Measurements from ENCODE around the gene RPS6KC1.
"Not testable (repeated sequence)": the region's sequence is repeated elsewhere in the genome, so short reads cannot be mapped to it uniquely, and the experiment has no call there.

Gene RPS6KC1

DNA sequence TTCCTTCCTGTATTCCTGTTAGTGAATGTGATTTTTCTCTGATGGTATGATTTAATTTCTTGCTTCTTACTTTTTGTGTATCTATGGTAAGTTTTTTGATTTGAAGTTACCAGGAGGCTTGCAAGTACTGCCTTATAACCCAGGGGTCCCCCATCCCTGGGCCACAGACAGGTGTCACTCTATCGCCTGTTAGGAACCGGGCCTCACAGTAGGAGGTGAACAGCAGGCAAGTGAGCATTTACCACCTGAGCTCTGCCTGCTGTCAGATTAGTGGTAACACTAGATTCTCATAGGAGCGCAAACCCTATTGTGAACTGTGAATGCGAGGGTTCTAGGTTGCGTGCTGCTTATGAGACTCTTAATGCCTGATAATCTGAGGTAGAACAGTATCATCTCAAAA lies 143.3 kb downstream of the RPS6KC1 start:
- 92 to 98% methylated on average over 3 to 4 of the region's 5 CpGs for WGBS, 2 experiments (ENCODE audit: insufficient coverage in 2 of 2)

DNA sequence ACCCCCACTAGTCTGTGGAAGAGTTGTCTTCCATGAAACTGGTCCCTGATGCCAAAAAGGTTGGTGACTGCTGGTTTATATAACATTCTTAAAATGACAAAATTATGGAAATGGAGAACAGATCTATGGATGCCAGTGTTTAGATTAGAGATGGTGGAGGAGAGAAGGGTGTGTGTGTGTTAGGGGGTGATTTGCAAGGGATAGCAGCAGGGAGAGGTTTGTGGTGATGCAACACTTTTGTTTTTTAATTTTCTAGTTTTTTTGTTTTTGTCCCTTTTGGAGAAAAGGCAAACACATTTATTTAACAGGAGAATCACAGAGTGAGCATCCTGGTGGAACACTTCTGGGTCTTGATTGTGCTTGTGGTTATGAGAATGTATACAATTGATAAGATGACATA lies 143.8 kb downstream of the RPS6KC1 start:
- Histone ChIP-seq H3K4me1 (ENCODE audit: control insufficient read depth, insufficient read depth, low read length, poor library complexity, severe bottlenecking) (no peaks in the 10 kb centered on the region), H3K9me3 (ENCODE audit: control insufficient read depth, low read length) (peaks cover 4% of the 10 kb centered on the region), H3K4me3 (ENCODE audit: extremely low read depth, insufficient read depth, low read length, poor library complexity, severe bottlenecking) (no peak overlapping the region), H3K27ac (ENCODE audit: low read depth, low read length, severe bottlenecking) (no peak overlapping the region), H3K36me3 (ENCODE audit: control insufficient read depth, insufficient read depth, low read length) (peaks cover 5% of the 10 kb centered on the region)

More for the DNA sequence above, 143.3 kb downstream of the RPS6KC1 start:
- Histone ChIP-seq H3K4me3 (ENCODE audit: extremely low read depth, insufficient read depth, low read length, poor library complexity, severe bottlenecking) (no peak overlapping the region), H3K9me3 (ENCODE audit: control insufficient read depth, low read length) (peaks cover 4% of the 10 kb centered on the region), H3K27ac (ENCODE audit: low read depth, low read length, severe bottlenecking) (no peak overlapping the region), H3K36me3 (ENCODE audit: control insufficient read depth, insufficient read depth, low read length) (peaks cover 5% of the 10 kb centered on the region), H3K4me1 (ENCODE audit: control insufficient read depth, insufficient read depth, low read length, poor library complexity, severe bottlenecking) (no peaks in the 10 kb centered on the region)

DNA sequence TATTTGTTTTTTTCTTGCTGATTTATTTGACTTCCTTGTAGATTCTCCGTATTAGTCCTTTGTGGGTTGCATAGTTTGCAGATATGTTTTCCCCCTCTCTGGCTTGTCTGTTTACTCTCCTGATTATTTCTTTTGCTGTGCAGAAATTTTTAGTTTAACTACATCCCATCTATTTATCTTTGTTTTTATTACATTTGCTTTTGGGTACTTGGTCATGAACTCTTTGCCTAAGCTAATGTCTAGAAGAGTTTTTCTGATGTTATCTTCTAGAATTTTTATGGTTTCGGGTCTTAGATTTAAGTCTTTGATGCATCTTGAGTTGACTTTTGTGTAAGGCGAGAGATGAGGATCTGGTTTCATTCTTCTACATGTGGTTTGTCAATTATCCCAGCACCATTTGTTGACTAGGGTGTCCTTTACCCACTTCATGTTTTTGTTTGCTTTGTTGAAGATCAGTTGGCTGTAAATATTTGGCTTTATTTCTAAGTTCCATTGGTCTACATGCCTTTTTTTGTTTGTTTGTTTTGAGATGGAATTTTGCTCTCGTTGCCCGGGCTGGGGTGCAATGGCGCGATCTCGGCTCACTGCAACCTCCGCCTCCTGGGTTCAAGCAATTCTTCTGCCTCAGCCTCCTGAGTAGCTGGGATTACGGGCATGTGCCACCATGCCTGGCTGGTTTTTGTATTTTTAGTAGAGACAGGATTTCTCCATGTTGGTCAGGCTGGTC lies 145.4 kb downstream of the RPS6KC1 start:
- 96 to 100% methylated on average over 4 to 8 of the region's 10 CpGs for WGBS, 2 experiments (ENCODE audit: insufficient coverage in 2 of 2)
- H3K9me3 ChIP-seq (ENCODE audit: control insufficient read depth, low read length); H3K4me3 ChIP-seq (ENCODE audit: extremely low read depth, insufficient read depth, low read length, poor library complexity, severe bottlenecking); H3K36me3 ChIP-seq (ENCODE audit: control insufficient read depth, insufficient read depth, low read length); H3K27ac ChIP-seq (ENCODE audit: low read depth, low read length, severe bottlenecking); H3K4me1 ChIP-seq (ENCODE audit: control insufficient read depth, insufficient read depth, low read length, poor library complexity, severe bottlenecking): not testable (repeated sequence)

DNA sequence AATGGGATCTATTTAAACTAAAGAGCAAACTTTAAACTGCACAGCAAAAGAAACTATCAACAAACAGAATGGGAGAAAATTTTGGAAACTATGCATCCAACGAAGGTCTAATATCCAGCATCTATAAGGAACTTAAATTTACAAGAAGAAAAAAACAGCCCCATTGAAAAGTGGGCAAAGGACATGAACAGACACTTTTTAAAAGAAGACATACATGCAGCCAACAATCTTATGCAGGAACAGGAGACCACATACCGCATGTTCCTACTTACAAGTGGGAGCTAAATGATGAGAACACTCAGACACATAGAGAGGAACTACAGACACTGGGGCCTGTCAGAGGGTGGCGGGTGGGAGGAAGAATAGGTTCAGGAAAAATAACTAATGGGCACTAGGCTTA lies 149.6 kb downstream of the RPS6KC1 start:
- Histone ChIP-seq H3K36me3 (ENCODE audit: control insufficient read depth, insufficient read depth, low read length) (peaks cover 5% of the 10 kb centered on the region), H3K9me3 (ENCODE audit: control insufficient read depth, low read length) (no peaks in the 10 kb centered on the region), H3K4me3 (ENCODE audit: extremely low read depth, insufficient read depth, low read length, poor library complexity, severe bottlenecking) (no peak overlapping the region), H3K27ac (ENCODE audit: low read depth, low read length, severe bottlenecking) (no peak overlapping the region), H3K4me1 (ENCODE audit: control insufficient read depth, insufficient read depth, low read length, poor library complexity, severe bottlenecking) (no peaks in the 10 kb centered on the region)
- WGBS, 2 experiments (ENCODE audit: insufficient coverage in 2 of 2): 75% methylated on average over 1 of the region's 3 CpGs; no CpG with 5 or more reads in 1 of the 2 experiments

DNA sequence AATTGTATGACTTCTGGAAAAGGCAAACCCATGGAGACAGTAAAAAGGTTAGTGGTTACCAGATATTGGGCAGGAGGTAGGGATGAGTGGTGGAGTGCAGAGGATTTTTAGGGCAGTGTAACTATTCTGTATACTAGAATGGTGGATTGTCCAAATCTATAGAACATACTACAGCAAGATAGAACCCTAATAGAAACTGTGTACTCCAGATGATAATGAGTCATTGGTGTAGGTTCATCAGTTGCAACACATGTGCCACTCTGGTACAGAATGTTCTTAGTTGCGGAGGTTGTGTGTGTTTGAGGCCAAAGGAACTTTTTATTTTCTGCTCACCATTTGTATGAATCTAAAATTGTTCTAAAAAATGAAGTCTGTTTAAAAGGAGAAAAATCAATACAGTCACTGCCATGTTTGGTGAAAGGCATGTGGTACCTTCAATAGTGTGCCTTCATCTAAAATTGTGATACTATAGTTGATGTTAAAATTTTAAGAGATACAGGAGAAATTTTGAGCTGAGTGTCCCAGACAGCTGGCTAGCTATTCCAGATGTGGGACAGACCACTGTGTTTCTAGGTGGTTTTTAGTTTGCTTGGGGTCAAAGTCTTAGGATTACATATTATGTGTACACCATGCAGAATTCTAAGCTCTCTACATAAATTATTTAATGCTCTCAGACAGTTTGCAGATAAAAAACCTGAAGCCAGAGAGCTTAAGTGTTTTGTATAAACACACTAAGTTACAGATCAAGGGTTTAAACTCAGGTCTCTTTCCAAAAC lies 150.5 kb downstream of the RPS6KC1 start:
- H3K36me3 ChIP-seq (ENCODE audit: control insufficient read depth, insufficient read depth, low read length): peaks cover 5% of the 10 kb centered on the region
- 100% methylated on average over 1 of the region's 1 CpG; no CpG with 5 or more reads in 1 of the 2 experiments for WGBS, 2 experiments (ENCODE audit: insufficient coverage in 2 of 2)
- H3K4me1 ChIP-seq (ENCODE audit: control insufficient read depth, insufficient read depth, low read length, poor library complexity, severe bottlenecking): no peaks in the 10 kb centered on the region
- no peak overlapping the region for H3K4me3 ChIP-seq (ENCODE audit: extremely low read depth, insufficient read depth, low read length, poor library complexity, severe bottlenecking)
- H3K27ac ChIP-seq (ENCODE audit: low read depth, low read length, severe bottlenecking): no peak overlapping the region
- H3K9me3 ChIP-seq (ENCODE audit: control insufficient read depth, low read length): no peaks in the 10 kb centered on the region

DNA sequence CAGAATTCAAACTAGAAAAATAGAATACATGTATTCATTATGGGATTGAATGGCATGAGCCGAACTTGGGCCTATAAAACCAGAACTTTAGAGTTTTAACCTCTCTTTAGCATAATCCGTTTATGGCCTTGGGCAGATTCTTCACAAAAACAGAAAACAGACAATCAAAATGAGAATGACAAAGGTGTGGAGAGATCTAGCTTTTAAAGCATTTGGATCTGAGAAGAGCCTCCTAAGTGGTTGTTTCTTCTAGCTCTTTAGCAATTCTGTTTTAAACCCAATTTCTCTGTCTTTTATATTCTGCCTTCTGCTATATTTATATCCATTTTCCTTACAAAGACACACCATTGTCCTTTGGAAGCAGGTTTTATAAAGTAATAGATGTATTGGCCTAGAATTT lies 160.2 kb downstream of the RPS6KC1 start:
- no peaks in the 10 kb centered on the region for H3K9me3 ChIP-seq (ENCODE audit: control insufficient read depth, low read length)
- H3K27ac ChIP-seq (ENCODE audit: low read depth, low read length, severe bottlenecking): no peak overlapping the region
- 80% methylated on average over 1 of the region's 2 CpGs; no CpG with 5 or more reads in 1 of the 2 experiments for WGBS, 2 experiments (ENCODE audit: insufficient coverage in 2 of 2)
- H3K4me3 ChIP-seq (ENCODE audit: extremely low read depth, insufficient read depth, low read length, poor library complexity, severe bottlenecking): no peak overlapping the region
- H3K36me3 ChIP-seq (ENCODE audit: control insufficient read depth, insufficient read depth, low read length): peaks cover 19% of the 10 kb centered on the region
- H3K4me1 ChIP-seq (ENCODE audit: control insufficient read depth, insufficient read depth, low read length, poor library complexity, severe bottlenecking): no peaks in the 10 kb centered on the region

DNA sequence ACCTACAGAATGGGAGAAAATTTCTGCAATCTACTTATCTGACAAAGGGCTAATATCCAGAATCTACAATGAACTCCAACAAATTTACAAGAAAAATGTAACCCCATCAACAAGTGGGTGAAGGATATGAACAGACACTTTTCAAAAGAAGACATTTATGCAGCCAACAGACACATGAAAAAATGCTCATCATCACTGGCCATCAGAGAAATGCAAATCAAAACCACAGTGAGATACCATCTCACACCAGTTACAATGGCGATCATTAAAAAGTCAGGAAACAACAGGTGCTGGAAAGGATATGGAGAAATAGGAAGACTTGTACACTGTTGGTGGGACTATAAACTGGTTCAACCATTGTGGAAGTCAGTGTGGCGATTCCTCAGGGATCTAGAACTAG lies 168.0 kb downstream of the RPS6KC1 start:
- not testable (repeated sequence) for H3K4me1 ChIP-seq (ENCODE audit: control insufficient read depth, insufficient read depth, low read length, poor library complexity, severe bottlenecking); H3K27ac ChIP-seq (ENCODE audit: low read depth, low read length, severe bottlenecking); H3K36me3 ChIP-seq (ENCODE audit: control insufficient read depth, insufficient read depth, low read length); H3K4me3 ChIP-seq (ENCODE audit: extremely low read depth, insufficient read depth, low read length, poor library complexity, severe bottlenecking); H3K9me3 ChIP-seq (ENCODE audit: control insufficient read depth, low read length)
- no CpG with 5 or more reads among the region's 2 CpGs for WGBS, 2 experiments (ENCODE audit: insufficient coverage in 2 of 2)

DNA sequence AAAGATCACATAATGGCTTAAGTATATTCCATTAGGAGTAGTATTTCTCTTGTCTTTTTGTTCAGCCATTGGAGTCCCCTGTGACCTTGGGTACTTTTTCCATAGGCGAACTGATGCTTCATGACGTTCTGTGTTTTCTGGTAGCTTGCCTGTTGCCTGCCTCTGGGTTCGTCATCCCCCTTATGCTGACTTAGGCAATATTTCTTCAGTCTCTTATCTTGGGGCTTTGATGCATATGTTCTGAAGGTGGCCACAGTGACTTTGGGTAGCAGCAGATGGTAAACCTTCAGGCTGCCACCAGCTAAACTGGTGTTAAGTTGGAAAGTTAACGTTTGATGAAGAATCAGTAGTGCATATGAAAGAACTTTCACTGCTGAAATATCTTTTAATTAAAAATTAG lies 170.2 kb downstream of the RPS6KC1 start:
- 72 to 93% methylated on average over 3 of the region's 4 CpGs for WGBS, 2 experiments (ENCODE audit: insufficient coverage in 2 of 2)
- no peaks in the 10 kb centered on the region for H3K4me1 ChIP-seq (ENCODE audit: control insufficient read depth, insufficient read depth, low read length, poor library complexity, severe bottlenecking)
- no peaks in the 10 kb centered on the region for H3K36me3 ChIP-seq (ENCODE audit: control insufficient read depth, insufficient read depth, low read length)
- H3K4me3 ChIP-seq (ENCODE audit: extremely low read depth, insufficient read depth, low read length, poor library complexity, severe bottlenecking): no peak overlapping the region
- no peak overlapping the region for H3K27ac ChIP-seq (ENCODE audit: low read depth, low read length, severe bottlenecking)
- H3K9me3 ChIP-seq (ENCODE audit: control insufficient read depth, low read length): no peaks in the 10 kb centered on the region

DNA sequence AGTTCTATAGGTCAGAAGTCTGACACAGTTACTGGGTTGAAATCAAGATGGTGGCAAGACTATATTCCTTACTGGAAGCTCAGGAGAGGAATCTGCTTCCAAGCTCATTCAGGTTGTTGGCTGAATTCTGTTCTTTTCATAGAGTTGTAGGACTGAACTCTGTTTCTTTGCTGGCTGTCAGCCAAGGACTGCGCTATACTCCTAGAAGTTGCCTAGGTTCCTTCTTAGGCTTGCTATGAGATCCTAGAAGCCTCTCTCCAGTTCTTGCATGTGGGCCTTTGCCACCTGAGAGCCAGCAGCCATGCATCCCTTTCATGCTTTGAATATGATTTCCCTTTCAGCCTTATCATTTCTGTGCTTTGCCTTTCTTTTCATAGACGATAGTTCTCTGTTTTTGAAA lies 176.4 kb downstream of the RPS6KC1 start:
- Histone ChIP-seq H3K36me3 (ENCODE audit: control insufficient read depth, insufficient read depth, low read length) (no peaks in the 10 kb centered on the region), H3K4me1 (ENCODE audit: control insufficient read depth, insufficient read depth, low read length, poor library complexity, severe bottlenecking) (no peaks in the 10 kb centered on the region), H3K4me3 (ENCODE audit: extremely low read depth, insufficient read depth, low read length, poor library complexity, severe bottlenecking) (no peak overlapping the region), H3K9me3 (ENCODE audit: control insufficient read depth, low read length) (no peaks in the 10 kb centered on the region), H3K27ac (ENCODE audit: low read depth, low read length, severe bottlenecking) (no peak overlapping the region)
- WGBS, 2 experiments (ENCODE audit: insufficient coverage in 2 of 2): 80 to 100% methylated on average over 1 of the region's 2 CpGs

DNA sequence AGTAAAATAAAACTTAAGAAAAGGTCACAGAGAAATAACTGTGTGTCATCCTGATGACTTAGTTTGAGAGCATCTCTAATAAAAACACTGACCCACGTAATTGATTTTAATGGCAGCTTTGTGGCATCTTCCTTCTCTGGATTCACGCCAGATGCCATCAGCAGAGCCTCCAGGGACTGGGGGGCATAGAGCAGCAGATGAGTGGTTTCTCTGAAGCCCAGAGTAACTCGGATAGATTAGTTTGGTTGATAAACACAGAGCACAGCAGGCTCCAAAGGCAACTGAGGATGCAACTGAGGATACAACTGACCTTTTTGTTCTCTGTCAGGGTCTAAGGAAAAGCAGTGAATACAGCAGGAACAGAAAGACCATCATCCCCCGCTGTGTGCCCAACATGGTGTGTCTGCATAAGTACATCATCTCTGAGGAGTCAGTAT lies 180.8 kb downstream of the RPS6KC1 start:
- Histone ChIP-seq H3K36me3 (ENCODE audit: control insufficient read depth, insufficient read depth, low read length) (peaks cover 6% of the 10 kb centered on the region), H3K9me3 (ENCODE audit: control insufficient read depth, low read length) (no peaks in the 10 kb centered on the region), H3K27ac (ENCODE audit: low read depth, low read length, severe bottlenecking) (no peak overlapping the region), H3K4me3 (ENCODE audit: extremely low read depth, insufficient read depth, low read length, poor library complexity, severe bottlenecking) (no peak overlapping the region), H3K4me1 (ENCODE audit: control insufficient read depth, insufficient read depth, low read length, poor library complexity, severe bottlenecking) (no peaks in the 10 kb centered on the region)
- WGBS, 2 experiments (ENCODE audit: insufficient coverage in 2 of 2): 17 to 22% methylated on average over 1 to 2 of the region's 4 CpGs

DNA sequence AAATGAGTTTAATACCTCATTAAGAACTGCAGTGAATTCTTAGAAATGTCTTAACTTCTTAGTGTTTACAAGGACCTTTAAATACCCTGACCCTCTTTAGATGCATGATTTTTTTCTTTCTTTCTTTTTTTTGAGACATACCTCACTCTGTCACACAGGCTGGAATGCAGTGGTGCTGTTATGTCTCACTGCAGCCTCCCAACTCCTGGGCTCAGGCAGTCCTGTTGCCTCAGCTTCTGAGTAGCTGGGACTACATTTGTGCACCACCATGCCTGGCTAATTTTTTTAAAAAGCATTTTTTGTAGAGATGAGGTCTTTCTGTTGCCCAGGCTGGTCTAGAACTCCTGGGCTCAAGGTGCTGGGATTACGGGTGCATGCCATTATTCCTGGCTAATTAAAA lies 191.8 kb downstream of the RPS6KC1 start:
- no peaks in the 10 kb centered on the region for H3K9me3 ChIP-seq (ENCODE audit: control insufficient read depth, low read length)
- no CpG with 5 or more reads among the region's 1 CpG for whole genome bisulfite sequencing, 2 experiments (ENCODE audit: insufficient coverage in 2 of 2)
- H3K27ac ChIP-seq (ENCODE audit: low read depth, low read length, severe bottlenecking): no peak overlapping the region

More for the DNA sequence above, 191.8 kb downstream of the RPS6KC1 start:
- Histone ChIP-seq H3K36me3 (ENCODE audit: control insufficient read depth, insufficient read depth, low read length) (peaks cover 11% of the 10 kb centered on the region), H3K4me3 (ENCODE audit: extremely low read depth, insufficient read depth, low read length, poor library complexity, severe bottlenecking) (no peak overlapping the region), H3K4me1 (ENCODE audit: control insufficient read depth, insufficient read depth, low read length, poor library complexity, severe bottlenecking) (no peaks in the 10 kb centered on the region)
